Tibial nerve (tissue), 4 donors: ENCODE data around the gene HOXA4.

Source experiments
- CTCF ChIP-seq, 5 experiments: fragments of 200-600 bp in 3 of 5; fragments of 450-650 bp in 2 of 5; sonication (generic) in 3 of 5; IDR thresholded peaks; one replicate each; pipeline ENCODE4 v1.5.1; 2016 to 2019; ENCODE audit warnings: antibody characterized with exemption in 5 of 5, mild to moderate bottlenecking in 3 of 5, moderate library complexity in 2 of 5
- EP300 ChIP-seq, 2 donors: sonication (generic); formaldehyde crosslinking; IDR thresholded peaks; one replicate each; pipeline ENCODE4 v1.6.1; 2017; ENCODE audit warnings: antibody characterized with exemption in 2 of 2, mild to moderate bottlenecking in 1 of 2

GRCh38 chr7:27164045-27164366, 33.4 kb upstream of the HOXA4 start:
- TF ChIP-seq CTCF (IDR thresholded peaks at IDR 0.05): no peak
- no peak for TF ChIP-seq EP300 (IDR thresholded peaks at IDR 0.05)
